Measurements from ENCODE around the gene IL16.

Gene IL16

DNA sequence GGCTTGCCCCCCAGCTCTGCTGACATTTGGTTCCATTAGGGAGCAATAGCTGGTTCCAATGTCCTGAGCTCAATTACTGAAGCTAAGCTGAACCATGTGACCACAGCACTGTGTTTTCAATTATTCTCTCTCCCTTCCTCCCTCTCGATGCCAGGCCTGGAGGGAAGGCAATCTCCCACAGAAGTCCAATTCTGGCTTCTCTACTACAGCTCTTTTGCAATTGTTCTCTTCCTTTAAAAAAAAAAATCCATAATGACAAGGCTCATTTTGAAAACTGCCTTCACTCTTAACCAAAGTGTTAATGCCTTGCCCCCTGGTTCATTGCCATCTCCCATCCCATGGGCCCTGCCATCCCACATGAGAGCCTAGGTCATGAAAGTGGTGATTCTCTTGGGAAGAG lies 24.8 kb downstream of the IL16 start:
- no peaks in the 10 kb centered on the region for H3K27me3 ChIP-seq
- H3K27ac ChIP-seq, result no peak overlapping the region
- H3K9me3 ChIP-seq, result no peaks in the 10 kb centered on the region
- TF ChIP-seq CTCF (IDR thresholded peaks at IDR 0.05), result no peak
- no peak overlapping the region for H3K4me3 ChIP-seq (ENCODE audit: low read depth in 1 of 2, low read length in 1 of 2)
- H3K4me1 ChIP-seq (ENCODE audit: control insufficient read depth in 1 of 2, insufficient read depth in 1 of 2, low read depth in 1 of 2, low read length in 1 of 2), result no peaks in the 10 kb centered on the region
- H3K36me3 ChIP-seq, result no peaks in the 10 kb centered on the region

- H3K36me3 ChIP-seq, result no peaks in the 10 kb centered on the region
- no peaks in the 10 kb centered on the region for H3K27me3 ChIP-seq
- TF ChIP-seq CTCF (IDR thresholded peaks at IDR 0.05), result no peak
- H3K27ac ChIP-seq, result no peak overlapping the region
- H3K4me3 ChIP-seq (ENCODE audit: low read depth in 1 of 2, low read length in 1 of 2), result no peak overlapping the region
- H3K9me3 ChIP-seq, result no peaks in the 10 kb centered on the region
- no peaks in the 10 kb centered on the region for H3K4me1 ChIP-seq (ENCODE audit: control insufficient read depth in 1 of 2, insufficient read depth in 1 of 2, low read depth in 1 of 2, low read length in 1 of 2)
These were observed 25.3 kb downstream of the IL16 start for GRCh38 chr15:81222007-81222406.

DNA sequence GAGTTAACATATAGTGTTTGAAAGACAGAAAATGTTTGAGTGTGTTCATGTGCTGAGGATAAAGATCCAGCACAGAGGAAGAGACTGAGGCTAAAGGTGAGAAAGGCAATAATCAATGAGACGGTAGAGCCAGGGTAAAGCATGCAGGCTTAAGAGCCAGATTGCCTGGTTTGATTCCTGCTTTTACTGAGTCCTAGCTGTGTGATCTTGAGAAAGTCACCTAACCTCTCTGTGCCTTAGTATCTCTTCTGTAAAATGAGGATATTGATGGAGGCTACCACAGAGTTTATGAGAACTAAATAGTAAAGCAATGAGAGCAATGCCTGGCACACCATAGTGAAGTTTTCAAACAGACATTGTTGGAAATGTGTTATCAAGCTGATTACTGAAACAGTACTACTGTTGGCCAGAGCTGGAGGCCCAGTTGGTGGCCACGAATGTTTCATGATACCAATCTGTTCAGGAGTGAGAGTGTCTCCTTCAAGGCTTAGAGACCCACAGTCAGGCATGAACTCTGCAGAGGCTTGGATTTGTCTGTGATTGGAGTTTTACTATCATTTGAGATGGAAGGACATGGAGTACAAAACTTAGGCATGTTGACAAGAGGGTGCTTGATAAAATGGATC lies 26.8 kb downstream of the IL16 start:
- Histone ChIP-seq H3K4me1 (ENCODE audit: control insufficient read depth in 1 of 2, insufficient read depth in 1 of 2, low read depth in 1 of 2, low read length in 1 of 2) (no peaks in the 10 kb centered on the region), H3K9me3 (no peaks in the 10 kb centered on the region), H3K4me3 (ENCODE audit: low read depth in 1 of 2, low read length in 1 of 2) (no peak overlapping the region), H3K36me3 (no peaks in the 10 kb centered on the region), H3K27ac (no peak overlapping the region), H3K27me3 (no peaks in the 10 kb centered on the region)
- TF ChIP-seq CTCF (IDR thresholded peaks at IDR 0.05), result no peak

DNA sequence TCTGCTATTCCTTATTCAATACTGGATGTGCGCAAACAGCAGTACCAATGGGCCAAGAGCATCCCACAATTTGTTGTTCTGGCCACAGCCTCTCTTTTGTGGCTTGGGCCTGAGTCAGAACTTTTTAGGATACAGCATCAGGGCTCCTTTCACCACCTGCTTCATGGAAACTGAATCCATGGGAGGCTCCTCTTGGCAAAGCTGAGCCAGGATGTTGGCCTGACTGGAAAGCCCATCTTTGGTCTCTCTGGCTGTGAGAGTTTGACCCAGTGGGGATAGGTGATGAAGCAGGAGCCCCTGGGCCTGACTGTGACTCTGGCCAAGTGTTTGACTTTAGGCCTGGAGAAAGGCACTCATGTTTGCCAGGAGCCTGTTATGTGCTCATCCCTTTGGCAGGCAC lies 27.6 kb downstream of the IL16 start:
- no peak for TF ChIP-seq CTCF (IDR thresholded peaks at IDR 0.05)
- H3K27ac ChIP-seq, result no peak overlapping the region
- H3K36me3 ChIP-seq, result no peaks in the 10 kb centered on the region
- H3K9me3 ChIP-seq, result no peaks in the 10 kb centered on the region
- no peaks in the 10 kb centered on the region for H3K4me1 ChIP-seq (ENCODE audit: control insufficient read depth in 1 of 2, insufficient read depth in 1 of 2, low read depth in 1 of 2, low read length in 1 of 2)
- H3K4me3 ChIP-seq (ENCODE audit: low read depth in 1 of 2, low read length in 1 of 2), result no peak overlapping the region
- H3K27me3 ChIP-seq, result no peaks in the 10 kb centered on the region

DNA sequence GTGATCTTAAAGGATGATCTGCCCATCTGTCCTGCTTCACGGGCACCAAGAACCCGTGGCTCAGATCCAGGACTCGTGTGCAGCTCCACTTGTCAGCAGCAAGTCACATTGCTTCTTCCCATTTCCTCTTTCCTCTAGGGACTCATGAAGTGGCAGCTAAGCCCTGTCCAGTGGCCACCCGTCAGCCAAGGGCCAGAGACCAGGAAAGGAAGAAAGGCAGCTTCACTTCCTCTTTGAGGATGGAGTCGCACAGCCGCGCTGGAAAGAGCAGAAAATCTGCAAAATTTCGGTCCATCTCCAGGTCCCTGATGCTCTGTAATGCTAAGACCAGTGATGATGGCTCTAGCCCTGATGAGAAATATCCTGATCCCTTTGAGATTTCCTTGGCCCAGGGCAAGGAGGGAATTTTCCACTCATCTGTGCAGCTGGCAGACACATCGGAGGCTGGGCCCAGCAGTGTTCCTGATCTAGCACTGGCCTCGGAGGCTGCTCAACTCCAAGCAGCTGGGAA lies 28.5 kb downstream of the IL16 start:
- no peak overlapping the region for H3K27ac ChIP-seq

More for the DNA sequence above, 28.5 kb downstream of the IL16 start:
- no peak for TF ChIP-seq CTCF (IDR thresholded peaks at IDR 0.05)
- H3K36me3 ChIP-seq, result no peaks in the 10 kb centered on the region
- H3K9me3 ChIP-seq, result no peaks in the 10 kb centered on the region
- H3K4me3 ChIP-seq (ENCODE audit: low read depth in 1 of 2, low read length in 1 of 2), result no peak overlapping the region
- no peaks in the 10 kb centered on the region for H3K4me1 ChIP-seq (ENCODE audit: control insufficient read depth in 1 of 2, insufficient read depth in 1 of 2, low read depth in 1 of 2, low read length in 1 of 2)
- H3K27me3 ChIP-seq, result no peaks in the 10 kb centered on the region

Data from neutrophil (primary cell).